ENCODE results near the gene AGAP2.

GRCh38 chr12:57746025-57746424 is 7.5 kb upstream of the AGAP2 start:
- TF ChIP-seq CTCF (IDR thresholded peaks at IDR 0.05) (no peak), POLR2A (IDR thresholded peaks at IDR 0.05) (no peak)
